ENCODE data around the gene PTPRT.
"Not testable (repeated sequence)": the region's sequence is repeated elsewhere in the genome, so short reads cannot be mapped to it uniquely, and the experiment has no call there.

The PTPRT gene

GRCh38 chr20:42910808-42911207 is 278.9 kb downstream of the PTPRT start:
- DNase-seq (ENCODE audit: low read depth in 2 of 2) = not testable (repeated sequence)

GRCh38 chr20:42907730-42908129 is 282.0 kb downstream of the PTPRT start:
- DNase-seq (ENCODE audit: low read depth in 2 of 2) = no peak

- DNase-seq (ENCODE audit: low read depth in 2 of 2) = no peak
Measured at GRCh38 chr20:42906120-42906519, 283.6 kb downstream of the PTPRT start.

GRCh38 chr20:42902509-42902908 is 287.2 kb downstream of the PTPRT start:
- no peak for DNase-seq (ENCODE audit: low read depth in 2 of 2)

GRCh38 chr20:42901689-42902440 is 287.8 kb downstream of the PTPRT start:
- DNase-seq (ENCODE audit: low read depth in 2 of 2) = no peak

GRCh38 chr20:42900764-42901163 is 288.9 kb downstream of the PTPRT start:
- DNase-seq (ENCODE audit: low read depth in 2 of 2) = not testable (repeated sequence)

GRCh38 chr20:42895020-42895419 is 294.7 kb downstream of the PTPRT start:
- DNase-seq (ENCODE audit: low read depth in 2 of 2) = no peak

- no peak for DNase-seq (ENCODE audit: low read depth in 2 of 2)
Measured at GRCh38 chr20:42894483-42894882, 295.2 kb downstream of the PTPRT start.

- no peak for DNase-seq (ENCODE audit: low read depth in 2 of 2)
Measured at GRCh38 chr20:42889517-42889916, 300.2 kb downstream of the PTPRT start.

- no peak for DNase-seq (ENCODE audit: low read depth in 2 of 2)
Measured at GRCh38 chr20:42887281-42887680, 302.4 kb downstream of the PTPRT start.

- DNase-seq (ENCODE audit: low read depth in 2 of 2) = no peak
Measured at GRCh38 chr20:42886801-42887200, 302.9 kb downstream of the PTPRT start.

- DNase-seq (ENCODE audit: low read depth in 2 of 2) = no peak
Measured at GRCh38 chr20:42886046-42886445, 303.7 kb downstream of the PTPRT start.

- DNase-seq (ENCODE audit: low read depth in 2 of 2) = no peak
Measured at GRCh38 chr20:42875581-42875980, 314.1 kb downstream of the PTPRT start.

GRCh38 chr20:42873259-42873658 is 316.4 kb downstream of the PTPRT start:
- DNase-seq (ENCODE audit: low read depth in 2 of 2) = no peak

- DNase-seq (ENCODE audit: low read depth in 2 of 2) = no peak
Measured at GRCh38 chr20:42864116-42864515, 325.6 kb downstream of the PTPRT start.

- DNase-seq (ENCODE audit: low read depth in 2 of 2) = no peak
Measured at GRCh38 chr20:42862446-42862845, 327.3 kb downstream of the PTPRT start.

GRCh38 chr20:42857446-42857845 is 332.3 kb downstream of the PTPRT start:
- DNase-seq (ENCODE audit: low read depth in 2 of 2) = no peak

GRCh38 chr20:42855896-42856295 is 333.8 kb downstream of the PTPRT start:
- DNase-seq (ENCODE audit: low read depth in 2 of 2) = no peak

GRCh38 chr20:42852691-42853090 is 337.0 kb downstream of the PTPRT start:
- DNase-seq (ENCODE audit: low read depth in 2 of 2) = no peak

- no peak for DNase-seq (ENCODE audit: low read depth in 2 of 2)
Measured at GRCh38 chr20:42846784-42847490, 342.8 kb downstream of the PTPRT start.

- no peak for DNase-seq (ENCODE audit: low read depth in 2 of 2)
Measured at GRCh38 chr20:42844751-42845150, 345.0 kb downstream of the PTPRT start.

GRCh38 chr20:42837456-42837855 is 352.2 kb downstream of the PTPRT start:
- DNase-seq (ENCODE audit: low read depth in 2 of 2) = no peak

- DNase-seq (ENCODE audit: low read depth in 2 of 2) = no peak
Measured at GRCh38 chr20:42836339-42836738, 353.4 kb downstream of the PTPRT start.
